ENCODE results near the gene PPHLN1. TPM values are rescaled to one million over a fixed set of nuclear protein-coding genes. Genes with fewer than 3 reads are reported as not detected.

The PPHLN1 gene
- total and polyA plus RNA-seq, 2 donors (not counting 1 experiment from before 2014, with no cell fraction given), result 48.8 to 104 TPM

DNA sequence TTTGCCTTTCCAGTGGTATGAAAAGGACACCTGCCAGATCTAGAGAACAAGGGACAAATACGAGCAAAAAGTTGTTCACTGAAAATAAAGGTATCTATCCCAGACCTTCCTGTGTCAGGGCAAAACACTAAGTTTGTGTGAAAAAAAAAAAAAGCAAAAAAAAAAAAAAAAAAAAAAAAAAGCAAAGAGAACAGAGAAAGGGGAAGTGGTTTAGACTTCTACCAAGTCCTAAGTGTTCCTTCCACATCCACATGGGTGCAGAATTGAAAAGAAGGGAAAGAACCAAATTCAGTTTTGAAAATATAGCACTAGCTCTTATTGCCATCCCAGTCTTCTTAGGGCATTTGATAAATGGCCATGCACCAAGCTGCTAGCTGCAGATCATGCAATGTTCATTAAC is 41.8 kb upstream of the PPHLN1 start:
- DNase-seq, result peak; percentile 19
- Mint-ChIP-seq H3K4me1 (peaks cover 8% of the 10 kb centered on the region), H3K27me3 (peaks cover 17% of the 10 kb centered on the region), H3K27ac (no peak overlapping the region), H3K9me3 (ENCODE audit: insufficient read depth) (no peaks in the 10 kb centered on the region), H3K4me3 (no peak overlapping the region)
- ATAC-seq (ENCODE audit: low read depth), result peak; percentile 17
- Histone ChIP-seq H3K79me2 (ENCODE audit: control insufficient read depth, insufficient read depth, low read length) (no peaks in the 10 kb centered on the region), H3K27me3 (replicated peaks in 1 of 4; ENCODE audit: control extremely low read depth in 1 of 4, control insufficient read depth in 3 of 4, insufficient read depth in 4 of 4, low read length in 3 of 4) (peaks cover 0 to 2% (median 0%) of the 10 kb centered on the region in 4 experiments), H3K4me1 (ENCODE audit: control insufficient read depth in 2 of 2, insufficient read depth in 2 of 2, low read length in 2 of 2) (peaks cover 6 to 8% of the 10 kb centered on the region in 2 donors), H3K9ac (ENCODE audit: low read length) (no peak overlapping the region), H3K36me3 (replicated peaks in 1 of 2; ENCODE audit: control extremely low read depth in 1 of 2, control insufficient read depth in 1 of 2, extremely low read depth in 1 of 2, insufficient read depth in 2 of 2, low read length in 1 of 2) (no peaks in the 10 kb centered on the region), H3K4me3 (ENCODE audit: control extremely low read depth in 1 of 5, extremely low read depth in 1 of 5, insufficient read depth in 1 of 5, low read depth in 2 of 5, low read length in 4 of 5) (no peak overlapping the region), H3K4me2 (replicated peaks; ENCODE audit: low read depth, low read length, poor library complexity, severe bottlenecking) (no peak overlapping the region), H3K9me3 (ENCODE audit: control extremely low read depth in 1 of 3, control insufficient read depth in 2 of 3, insufficient read depth in 1 of 3, low read length in 2 of 3) (no peaks in the 10 kb centered on the region), H2AFZ (ENCODE audit: insufficient read depth, low read depth, low read length, poor library complexity, severe bottlenecking) (no peak overlapping the region), H3K27ac (ENCODE audit: low read length in 2 of 2) (no peak overlapping the region), H4K20me1 (ENCODE audit: control insufficient read depth, insufficient read depth, low read length, poor library complexity, severe bottlenecking) (no peaks in the 10 kb centered on the region)
- no peak for TF ChIP-seq EZH2 (IDR thresholded peaks at IDR 0.05; ENCODE audit: borderline replicate concordance, insufficient read depth, low read depth, low read length, poor library complexity, severe bottlenecking)
- TF ChIP-seq, protein P1, sequence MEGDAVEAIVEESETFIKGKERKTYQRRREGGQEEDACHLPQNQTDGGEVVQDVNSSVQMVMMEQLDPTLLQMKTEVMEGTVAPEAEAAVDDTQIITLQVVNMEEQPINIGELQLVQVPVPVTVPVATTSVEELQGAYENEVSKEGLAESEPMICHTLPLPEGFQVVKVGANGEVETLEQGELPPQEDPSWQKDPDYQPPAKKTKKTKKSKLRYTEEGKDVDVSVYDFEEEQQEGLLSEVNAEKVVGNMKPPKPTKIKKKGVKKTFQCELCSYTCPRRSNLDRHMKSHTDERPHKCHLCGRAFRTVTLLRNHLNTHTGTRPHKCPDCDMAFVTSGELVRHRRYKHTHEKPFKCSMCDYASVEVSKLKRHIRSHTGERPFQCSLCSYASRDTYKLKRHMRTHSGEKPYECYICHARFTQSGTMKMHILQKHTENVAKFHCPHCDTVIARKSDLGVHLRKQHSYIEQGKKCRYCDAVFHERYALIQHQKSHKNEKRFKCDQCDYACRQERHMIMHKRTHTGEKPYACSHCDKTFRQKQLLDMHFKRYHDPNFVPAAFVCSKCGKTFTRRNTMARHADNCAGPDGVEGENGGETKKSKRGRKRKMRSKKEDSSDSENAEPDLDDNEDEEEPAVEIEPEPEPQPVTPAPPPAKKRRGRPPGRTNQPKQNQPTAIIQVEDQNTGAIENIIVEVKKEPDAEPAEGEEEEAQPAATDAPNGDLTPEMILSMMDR (IDR thresholded peaks at IDR 0.05), result no peak
- POLR2A ChIA-PET, result no interaction called here
- WGBS (ENCODE audit: insufficient coverage), result no CpG with 5 or more reads among the region's 1 CpG
- CTCF ChIA-PET, result no interaction called here
- intact Hi-C loops (cut with micrococcal nuclease), result no loop called here

DNA sequence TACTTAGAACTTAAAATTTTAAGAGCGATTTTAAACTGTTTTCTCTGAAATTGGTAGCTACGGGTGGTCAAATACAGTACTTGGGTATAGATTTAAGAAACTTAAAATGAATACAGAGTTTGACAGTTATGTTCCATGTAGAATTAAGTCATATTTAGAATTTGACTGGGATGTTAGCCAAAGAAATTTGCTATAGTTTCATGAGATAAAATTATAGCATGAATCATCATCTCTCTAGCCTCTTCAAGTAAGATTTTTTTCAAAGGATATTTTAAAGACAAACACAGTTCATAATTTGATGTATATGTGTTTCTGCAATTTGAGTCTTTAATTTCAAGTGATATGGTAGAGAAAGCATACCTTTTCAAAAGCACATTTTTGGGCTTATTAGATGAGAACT is 41.1 kb upstream of the PPHLN1 start:
- Histone ChIP-seq H2AFZ (ENCODE audit: insufficient read depth, low read depth, low read length, poor library complexity, severe bottlenecking) (no peak overlapping the region), H3K9ac (ENCODE audit: low read length) (no peak overlapping the region), H3K79me2 (ENCODE audit: control insufficient read depth, insufficient read depth, low read length) (no peaks in the 10 kb centered on the region), H3K36me3 (replicated peaks in 1 of 2; ENCODE audit: control extremely low read depth in 1 of 2, control insufficient read depth in 1 of 2, extremely low read depth in 1 of 2, insufficient read depth in 2 of 2, low read length in 1 of 2) (no peaks in the 10 kb centered on the region), H3K27ac (ENCODE audit: low read length in 2 of 2) (no peak overlapping the region), H3K4me3 (ENCODE audit: control extremely low read depth in 1 of 5, extremely low read depth in 1 of 5, insufficient read depth in 1 of 5, low read depth in 2 of 5, low read length in 4 of 5) (no peak overlapping the region), H4K20me1 (ENCODE audit: control insufficient read depth, insufficient read depth, low read length, poor library complexity, severe bottlenecking) (no peaks in the 10 kb centered on the region), H3K4me1 (ENCODE audit: control insufficient read depth in 2 of 2, insufficient read depth in 2 of 2, low read length in 2 of 2) (peaks cover 6 to 8% of the 10 kb centered on the region in 2 donors), H3K9me3 (ENCODE audit: control extremely low read depth in 1 of 3, control insufficient read depth in 2 of 3, insufficient read depth in 1 of 3, low read length in 2 of 3) (no peaks in the 10 kb centered on the region), H3K4me2 (replicated peaks; ENCODE audit: low read depth, low read length, poor library complexity, severe bottlenecking) (no peak overlapping the region), H3K27me3 (replicated peaks in 1 of 4; ENCODE audit: control extremely low read depth in 1 of 4, control insufficient read depth in 3 of 4, insufficient read depth in 4 of 4, low read length in 3 of 4) (no peaks in the 10 kb centered on the region)
- WGBS (ENCODE audit: insufficient coverage), result 100% methylated on average over 1 of the region's 2 CpGs
- Mint-ChIP-seq H3K27me3 (peaks cover 20% of the 10 kb centered on the region), H3K4me3 (no peak overlapping the region), H3K4me1 (peaks cover 8% of the 10 kb centered on the region), H3K9me3 (ENCODE audit: insufficient read depth) (no peaks in the 10 kb centered on the region), H3K27ac (no peak overlapping the region)
- CTCF ChIA-PET, result no interaction called here
- POLR2A ChIA-PET, result no interaction called here
- no peak for DNase-seq
- TF ChIP-seq EZH2 (IDR thresholded peaks at IDR 0.05; ENCODE audit: borderline replicate concordance, insufficient read depth, low read depth, low read length, poor library complexity, severe bottlenecking), result no peak
- TF ChIP-seq, protein P1 (IDR thresholded peaks at IDR 0.05), result no peak
- intact Hi-C loops (cut with micrococcal nuclease), result no loop called here
- no peak for ATAC-seq (ENCODE audit: low read depth)

All from B cell (primary cell).